GM12864 (cell line): ENCODE data around the gene WDR11.

Experiments
- DNase-seq: peaks from one replicate; pipeline ENCODE4 v3.0.0-alpha.2; 2011; ENCODE audit warnings: low read depth
- H3K4me3 ChIP-seq: 2 replicates; pipeline ENCODE4 v1.5.1; 2011; ENCODE audit warnings: mild to moderate bottlenecking, low read depth, low read length, control low read depth
- CTCF ChIP-seq: IDR thresholded peaks from 2 replicates; pipeline ENCODE4 v1.5.1; 2011; ENCODE audit warnings: low read depth, mild to moderate bottlenecking, moderate library complexity, low read length, control low read depth, inconsistent platforms; ENCODE audit errors: missing control alignments

Gene WDR11

DNA sequence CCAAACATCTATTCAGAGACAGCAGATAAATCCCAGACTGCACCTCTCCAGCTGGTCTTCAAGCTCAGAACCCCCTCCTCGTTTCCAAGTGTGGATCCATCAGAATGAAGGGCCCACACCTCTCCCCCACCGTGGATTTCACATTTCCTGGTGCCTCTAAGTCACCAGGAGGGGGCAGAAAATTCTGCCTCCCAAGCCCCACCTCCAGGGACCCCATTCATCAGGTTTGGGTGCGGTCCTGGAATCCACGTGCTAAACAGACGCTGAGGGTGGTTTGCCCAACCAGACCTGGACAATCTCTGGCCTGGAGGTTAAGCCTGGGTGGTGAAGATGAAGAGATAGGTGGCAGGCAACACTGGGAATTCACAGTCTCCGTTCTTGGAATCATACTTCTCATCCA, 92.4 kb downstream of the WDR11 start:
- no peak for TF ChIP-seq CTCF
- H3K4me3 ChIP-seq: no peak overlapping the region
- DNase-seq: no peak

GRCh38 chr10:120944586-120945125, 93.5 kb downstream of the WDR11 start:
- no peak overlapping the region for H3K4me3 ChIP-seq
- no peak for DNase-seq
- no peak for TF ChIP-seq CTCF

GRCh38 chr10:120945182-120945581, 94.0 kb downstream of the WDR11 start:
- no peak for DNase-seq
- H3K4me3 ChIP-seq: no peak overlapping the region

GRCh38 chr10:120945801-120946302, 94.7 kb downstream of the WDR11 start:
- no peak for DNase-seq
- H3K4me3 ChIP-seq: no peak overlapping the region
- no peak for TF ChIP-seq CTCF

More at GRCh38 chr10:120945182-120945581, 94.0 kb downstream of the WDR11 start:
- no peak for TF ChIP-seq CTCF

DNA sequence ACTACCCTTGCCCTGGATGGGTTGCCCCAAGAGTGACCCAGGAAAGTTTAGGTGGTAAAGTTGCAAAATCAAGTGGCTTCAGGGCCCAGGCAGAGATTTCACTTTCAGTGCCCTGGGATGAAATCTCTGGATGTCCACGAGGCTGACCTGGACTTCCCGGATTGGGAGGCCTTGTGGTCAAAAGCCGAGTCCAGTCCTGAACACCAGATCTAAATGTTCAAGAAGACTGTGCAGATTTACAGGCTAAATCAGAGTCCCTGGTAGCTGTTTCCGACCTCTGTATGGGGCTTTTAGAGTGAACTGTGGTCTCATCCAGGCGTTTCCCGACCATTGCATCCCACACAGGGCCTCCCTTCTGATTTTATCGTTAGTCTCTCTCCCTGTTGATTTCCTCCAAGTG, 95.3 kb downstream of the WDR11 start:
- no peak for DNase-seq
- no peak overlapping the region for H3K4me3 ChIP-seq
- TF ChIP-seq CTCF: no peak

DNA sequence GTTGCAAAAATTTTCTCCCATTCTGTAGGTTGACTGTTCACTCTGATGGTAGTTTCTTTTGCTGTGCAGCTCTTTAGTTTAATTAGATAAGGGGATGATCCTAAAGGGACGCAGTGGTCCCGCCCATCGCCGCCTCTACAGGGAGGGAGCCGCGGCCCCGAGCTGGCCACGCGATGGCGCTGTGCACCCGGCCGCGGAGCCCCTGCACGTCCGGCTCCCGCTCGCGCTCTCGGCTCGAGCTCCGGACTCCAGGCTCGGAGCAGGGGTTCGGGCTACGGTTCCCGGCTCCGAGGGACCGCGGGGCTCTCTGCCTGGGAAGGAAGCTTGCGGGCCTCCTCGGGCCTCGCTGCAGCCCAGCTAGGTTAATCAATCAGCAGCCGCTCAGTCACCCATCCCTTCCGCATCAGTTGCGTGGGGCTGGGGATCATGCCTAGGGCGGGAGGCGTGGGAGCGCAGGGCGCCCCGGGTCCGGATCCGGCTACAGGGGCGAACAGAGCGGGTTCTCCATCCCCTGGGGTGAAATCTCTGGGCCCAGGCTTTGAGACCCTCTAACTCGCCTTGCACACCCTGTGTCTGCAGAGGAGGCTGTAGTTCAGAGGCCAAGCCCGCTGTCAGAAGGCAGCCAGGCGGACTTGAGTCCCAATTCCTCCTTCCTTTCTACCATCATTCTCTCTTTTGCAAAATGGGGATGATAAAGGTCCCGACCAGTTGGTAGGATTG, 97.9 kb downstream of the WDR11 start:
- peak overlapping the region; percentile 7 for H3K4me3 ChIP-seq
- DNase-seq: no peak
- TF ChIP-seq CTCF: peak; percentile 76

DNA sequence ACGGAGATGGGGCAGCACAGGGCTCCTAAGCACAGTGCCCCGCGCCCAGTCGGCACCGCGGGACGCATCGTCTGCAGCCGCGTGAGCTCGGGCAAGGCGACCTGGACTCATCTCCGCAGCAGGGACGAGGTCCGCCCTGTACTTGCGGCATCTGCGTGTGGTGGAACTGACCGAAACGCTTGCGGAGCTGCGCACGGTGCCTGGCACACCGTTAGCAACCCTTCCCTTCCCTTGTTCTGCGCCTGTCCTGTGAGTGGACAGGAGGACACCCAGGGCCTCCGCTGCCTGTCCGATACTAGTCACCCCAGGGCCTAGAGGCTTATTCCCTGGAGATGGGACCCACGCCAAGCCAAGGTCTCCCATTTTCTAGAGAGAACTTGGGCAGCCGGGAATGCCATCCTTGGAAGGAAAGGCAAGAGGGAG, 98.5 kb downstream of the WDR11 start:
- H3K4me3 ChIP-seq: no peak overlapping the region
- no peak for DNase-seq

More for the DNA sequence above, 98.5 kb downstream of the WDR11 start:
- TF ChIP-seq CTCF: no peak
